GM18499 (cell line): Measurements from ENCODE around the gene DEPDC7.
"Not testable (repeated sequence)": the region's sequence is repeated elsewhere in the genome, so short reads cannot be mapped to it uniquely, and the experiment has no call there.

Source experiments
- ATAC-seq: cut with Tn5 transposase; IDR thresholded peaks from one replicate; pipeline ENCODE4 v1.9.1; 2021; ENCODE audit warnings: moderate number of reproducible peaks; ENCODE audit not compliant: insufficient read depth, unreplicated experiment

DEPDC7 gene

DNA sequence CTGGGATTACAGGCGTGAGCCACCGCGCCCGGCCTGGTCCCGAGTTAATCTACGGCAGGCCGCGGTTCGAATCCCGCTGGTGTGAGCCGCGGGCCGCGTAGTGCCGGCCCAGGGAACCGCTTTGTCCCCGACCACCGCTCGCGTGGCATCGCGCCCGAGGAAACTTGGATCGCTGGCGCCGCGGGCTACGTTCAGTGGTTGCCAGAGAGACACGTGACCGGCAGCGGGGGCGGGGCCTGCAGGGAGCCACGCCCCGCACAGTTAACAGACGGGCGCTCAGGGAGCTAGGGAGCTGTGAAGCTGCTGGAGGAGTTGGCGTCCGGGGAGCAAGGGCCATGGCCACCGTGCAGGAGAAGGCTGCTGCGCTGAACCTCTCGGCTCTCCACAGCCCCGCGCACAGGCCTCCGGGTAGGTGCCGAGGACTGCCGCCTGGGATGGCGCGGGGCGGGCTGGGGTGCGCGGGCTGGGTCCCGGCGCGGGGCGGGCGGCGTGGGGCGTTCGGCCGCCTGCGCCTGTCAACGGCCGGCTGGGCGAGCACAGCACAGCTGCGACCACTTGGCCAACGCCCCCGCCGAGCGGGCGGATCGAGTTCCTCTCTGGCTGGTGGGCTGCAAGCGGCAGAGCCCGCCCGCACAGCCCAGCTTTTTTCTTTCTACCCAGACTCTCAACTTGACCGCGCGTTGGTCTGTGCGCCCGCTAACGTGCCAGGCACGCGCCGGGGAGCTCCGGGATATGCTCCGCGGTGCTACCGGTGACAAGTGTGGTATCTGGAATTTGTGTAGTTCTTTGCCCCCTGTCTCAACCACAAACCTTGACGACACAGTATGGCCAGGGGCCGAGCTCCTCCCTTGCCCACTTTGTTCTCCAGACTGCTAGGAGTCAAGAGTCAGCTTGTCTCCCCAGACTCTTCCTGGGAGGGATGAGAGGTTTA lies at the start of gene DEPDC7:
Gene DEPDC7 (plus strand): TSS at position 258 of the 931 bp plus-strand sequence. CDS start 78 bp downstream, at position 336.
- ATAC-seq = peak; percentile 43

DNA sequence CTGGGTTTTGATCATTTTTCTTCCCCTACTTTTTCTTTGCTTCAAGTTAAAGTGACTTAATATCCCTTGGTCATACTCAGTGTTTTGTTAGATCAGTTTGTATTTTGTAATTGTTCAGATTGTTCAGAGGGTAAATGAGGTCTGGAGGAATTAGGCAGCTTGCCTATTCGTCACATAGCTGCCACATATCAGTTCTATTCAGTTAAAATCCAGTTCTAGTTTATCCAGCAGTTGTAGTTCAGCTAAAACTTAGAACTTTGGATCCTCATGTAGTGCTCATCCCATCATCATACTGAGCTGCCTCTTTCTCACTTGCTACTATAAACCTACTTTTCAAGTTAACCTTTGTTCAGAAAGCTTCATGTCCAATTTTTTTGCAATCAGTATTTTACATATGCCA lies 47.1 kb upstream of the DEPDC7 start:
- no peak for ATAC-seq

DNA sequence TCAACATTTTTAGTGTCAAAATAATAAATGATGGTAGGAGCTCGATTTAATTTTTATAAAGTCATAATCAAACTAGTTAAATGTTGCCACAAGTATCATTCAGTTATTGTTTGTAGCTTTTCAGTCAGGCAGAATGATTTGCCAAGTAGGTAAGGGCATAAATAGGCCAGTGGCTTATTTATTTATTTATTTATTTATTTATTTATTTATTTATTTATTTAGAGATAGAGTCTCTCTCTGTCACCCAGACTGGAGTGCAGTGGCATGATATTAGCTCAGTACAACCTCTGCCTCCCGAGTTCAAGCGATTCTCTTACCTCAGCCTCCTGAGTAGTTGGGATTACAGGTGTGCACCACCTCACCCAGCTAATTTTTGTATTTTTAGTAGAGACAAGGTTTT lies 43.4 kb upstream of the DEPDC7 start:
- not testable (repeated sequence) for ATAC-seq

DNA sequence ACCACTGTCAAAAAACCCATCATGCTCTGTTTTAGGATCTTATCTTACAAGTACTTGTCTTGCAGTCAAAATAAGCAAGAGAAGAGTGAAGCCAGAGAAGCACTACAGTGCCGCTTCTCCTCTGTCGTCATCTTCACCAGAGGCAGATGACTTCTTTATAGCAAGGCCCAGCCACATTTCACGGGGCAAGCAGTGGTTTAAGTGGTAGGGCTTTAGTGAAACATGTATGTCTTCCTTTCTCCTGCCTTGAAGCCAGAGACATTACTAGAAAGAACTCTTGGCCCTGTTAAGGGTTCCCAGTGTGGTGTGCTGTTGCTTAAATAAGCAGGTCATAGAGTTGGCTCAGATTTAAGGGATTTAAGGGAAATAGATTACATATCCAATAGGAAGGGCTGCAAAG lies 42.9 kb upstream of the DEPDC7 start:
- ATAC-seq = no peak

DNA sequence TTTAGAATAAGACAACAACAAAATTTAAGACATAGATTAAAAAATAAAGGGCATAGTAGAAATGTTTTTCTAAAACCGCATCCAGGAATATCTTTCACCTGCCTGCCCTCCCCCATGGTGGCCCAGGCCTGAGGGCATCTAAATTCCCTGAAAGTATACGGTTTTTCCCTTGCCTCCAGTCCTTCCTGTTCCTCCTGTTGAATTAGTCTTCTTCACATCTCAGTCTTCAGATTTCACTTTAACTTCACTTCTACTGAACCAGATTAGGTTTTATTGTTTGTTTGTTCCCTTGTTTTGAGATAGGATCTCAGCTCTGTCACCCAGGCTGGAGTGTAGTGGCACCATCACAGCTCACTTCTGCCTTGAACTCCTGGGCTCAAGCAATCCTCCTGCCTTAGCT lies 33.1 kb upstream of the DEPDC7 start:
- ATAC-seq = no peak

DNA sequence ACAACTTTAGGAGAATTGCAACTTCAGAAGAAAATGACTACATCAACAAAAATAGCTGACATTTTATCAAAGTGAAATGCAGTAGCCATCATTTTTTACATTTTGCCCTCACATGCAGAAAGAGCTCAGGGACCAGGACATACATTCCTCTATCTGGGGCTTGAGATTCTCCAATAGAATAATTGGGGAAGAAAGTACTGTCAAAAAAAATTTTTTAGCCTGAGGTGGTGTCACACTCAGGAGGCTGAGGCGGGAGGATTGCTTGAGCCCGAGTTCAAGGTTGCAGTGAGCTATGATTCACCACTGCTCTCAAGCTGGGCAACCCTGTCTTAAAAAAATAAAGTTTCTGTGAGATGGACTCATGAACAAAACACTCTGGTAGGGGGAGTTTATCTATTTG lies 32.2 kb upstream of the DEPDC7 start:
- no peak for ATAC-seq

DNA sequence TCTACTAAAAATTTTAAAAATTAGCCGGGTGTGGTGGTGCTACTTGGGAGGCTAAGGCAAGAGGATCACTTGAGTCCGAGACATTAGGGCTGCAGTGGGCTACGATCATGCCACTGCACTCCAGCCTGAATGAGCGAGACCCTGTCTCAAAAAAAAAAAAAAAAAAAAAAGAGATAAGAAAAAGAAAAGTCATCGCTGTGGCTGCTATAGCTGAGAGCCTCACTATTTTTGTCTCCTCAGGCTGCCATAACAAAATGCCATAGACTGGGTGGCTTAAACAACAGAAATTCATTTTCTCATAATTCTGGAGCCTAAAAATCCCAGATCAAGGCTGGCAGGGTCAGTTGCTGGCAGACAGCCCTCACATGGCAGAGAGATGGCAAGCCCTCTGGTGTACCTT lies 30.1 kb upstream of the DEPDC7 start:
- ATAC-seq = no peak

DNA sequence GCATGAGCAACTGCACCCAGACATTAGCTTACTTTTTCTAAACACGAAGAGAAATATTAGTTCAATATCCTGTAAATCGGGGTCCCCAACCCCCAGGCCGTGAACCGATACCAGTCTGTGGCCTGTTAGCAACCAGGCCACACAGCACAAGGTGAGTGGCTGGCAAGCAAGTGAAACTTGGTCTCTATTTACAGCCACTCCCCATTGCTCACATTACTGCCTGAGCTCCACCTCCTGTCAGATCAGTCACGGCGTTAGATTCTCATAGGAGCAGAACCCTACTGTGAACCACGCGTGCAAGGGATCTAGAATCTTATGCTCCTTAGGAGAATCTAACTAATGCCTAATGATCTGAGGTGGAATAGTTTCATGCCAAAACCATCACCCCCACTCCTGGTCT lies 27.8 kb upstream of the DEPDC7 start:
- no peak for ATAC-seq

DNA sequence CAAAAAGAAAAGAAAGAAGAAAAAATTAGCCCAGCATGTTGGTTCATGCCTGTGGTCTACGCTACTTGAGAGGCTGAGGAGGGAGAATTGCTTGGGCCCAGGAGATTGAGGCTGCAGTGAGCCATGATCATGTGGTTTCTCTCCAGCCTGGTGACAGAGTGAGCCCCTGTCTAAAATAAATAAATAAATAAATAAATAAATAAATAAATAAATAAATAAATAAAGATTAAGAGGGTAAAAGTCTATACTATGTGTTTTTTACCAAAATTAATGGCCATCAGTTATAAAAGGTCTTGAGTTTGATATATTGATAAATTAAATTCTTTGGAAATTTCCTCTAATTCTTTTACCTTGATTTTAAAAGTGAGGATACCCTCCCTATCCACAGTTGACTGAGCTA lies 25.2 kb upstream of the DEPDC7 start:
- ATAC-seq = no peak

DNA sequence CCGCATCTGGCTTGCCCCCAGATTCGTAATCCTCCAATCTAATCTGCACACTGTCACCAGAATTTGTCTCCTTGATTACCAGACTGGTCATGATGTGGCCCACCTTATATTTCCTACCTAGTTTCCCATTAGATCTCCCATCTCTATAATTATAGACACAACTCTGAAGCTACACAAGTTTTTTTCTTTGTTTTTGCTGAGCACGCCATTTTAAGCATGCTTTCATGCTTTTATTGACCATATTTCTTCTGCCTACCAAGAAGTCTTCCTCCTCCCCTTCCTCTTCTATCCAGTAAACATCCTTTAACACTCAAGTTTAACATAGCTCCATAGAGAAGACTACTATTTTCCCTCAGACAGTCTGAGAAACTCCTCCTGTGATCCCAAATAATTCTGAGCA lies 24.3 kb upstream of the DEPDC7 start:
- ATAC-seq = no peak

DNA sequence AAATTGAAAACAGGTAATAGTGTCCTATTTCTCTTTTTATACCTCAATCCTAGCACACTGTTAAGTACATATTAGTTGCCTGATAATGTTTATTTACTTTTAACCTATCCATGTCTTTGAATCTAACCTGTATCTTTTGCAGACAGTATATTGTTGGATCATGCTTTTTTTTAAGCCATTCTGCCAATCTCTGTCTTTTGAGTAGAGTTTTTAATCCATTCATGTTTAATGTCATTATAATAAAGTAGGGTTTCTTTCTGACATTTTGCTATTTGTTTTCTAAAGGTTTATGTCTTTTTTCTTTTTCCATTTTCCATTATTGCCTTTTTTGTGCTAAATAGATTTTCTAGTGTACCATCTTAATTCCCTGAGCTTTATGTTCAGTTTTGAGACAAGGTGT lies 23.8 kb upstream of the DEPDC7 start:
- no peak for ATAC-seq

DNA sequence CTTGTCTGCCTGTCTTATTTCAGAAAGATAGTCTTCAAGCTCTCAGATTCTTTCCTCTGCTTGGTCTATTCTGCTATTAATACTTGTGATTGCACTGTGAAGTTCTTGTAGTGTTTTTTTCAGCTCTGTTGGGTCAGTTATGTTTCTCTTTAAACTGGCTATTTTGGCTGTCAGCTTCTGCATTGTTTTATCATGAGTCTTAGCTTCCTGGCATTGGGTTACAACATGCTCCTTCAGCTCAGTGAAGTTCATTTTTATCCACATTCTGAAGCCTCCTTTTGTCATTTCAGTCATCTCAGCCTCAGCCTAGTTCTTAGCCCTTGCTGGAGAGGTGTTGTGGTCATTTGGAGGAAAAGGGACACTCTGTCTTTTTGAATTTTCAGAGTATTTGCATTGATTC lies 15.5 kb upstream of the DEPDC7 start:
- ATAC-seq = no peak

DNA sequence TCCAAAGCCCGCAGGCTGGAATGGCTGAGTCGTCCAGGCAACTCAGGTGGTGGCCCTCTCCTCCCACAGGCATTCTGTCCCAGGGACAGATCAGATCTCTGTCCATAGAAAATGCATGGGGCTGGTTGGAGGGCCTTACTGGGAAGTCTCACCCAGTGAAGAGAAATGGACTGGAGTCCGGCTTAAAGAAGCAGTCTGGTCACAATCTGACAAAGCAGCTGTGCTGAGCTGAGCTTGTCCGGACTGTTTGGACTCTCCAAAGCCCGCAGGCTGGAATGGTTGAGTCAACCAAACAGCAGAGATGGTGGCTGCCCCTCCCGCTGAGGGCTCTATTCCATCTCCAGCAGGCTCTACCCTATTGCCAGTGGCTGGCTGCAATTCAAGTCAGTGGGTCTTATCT lies 14.4 kb upstream of the DEPDC7 start:
- ATAC-seq = no peak

DNA sequence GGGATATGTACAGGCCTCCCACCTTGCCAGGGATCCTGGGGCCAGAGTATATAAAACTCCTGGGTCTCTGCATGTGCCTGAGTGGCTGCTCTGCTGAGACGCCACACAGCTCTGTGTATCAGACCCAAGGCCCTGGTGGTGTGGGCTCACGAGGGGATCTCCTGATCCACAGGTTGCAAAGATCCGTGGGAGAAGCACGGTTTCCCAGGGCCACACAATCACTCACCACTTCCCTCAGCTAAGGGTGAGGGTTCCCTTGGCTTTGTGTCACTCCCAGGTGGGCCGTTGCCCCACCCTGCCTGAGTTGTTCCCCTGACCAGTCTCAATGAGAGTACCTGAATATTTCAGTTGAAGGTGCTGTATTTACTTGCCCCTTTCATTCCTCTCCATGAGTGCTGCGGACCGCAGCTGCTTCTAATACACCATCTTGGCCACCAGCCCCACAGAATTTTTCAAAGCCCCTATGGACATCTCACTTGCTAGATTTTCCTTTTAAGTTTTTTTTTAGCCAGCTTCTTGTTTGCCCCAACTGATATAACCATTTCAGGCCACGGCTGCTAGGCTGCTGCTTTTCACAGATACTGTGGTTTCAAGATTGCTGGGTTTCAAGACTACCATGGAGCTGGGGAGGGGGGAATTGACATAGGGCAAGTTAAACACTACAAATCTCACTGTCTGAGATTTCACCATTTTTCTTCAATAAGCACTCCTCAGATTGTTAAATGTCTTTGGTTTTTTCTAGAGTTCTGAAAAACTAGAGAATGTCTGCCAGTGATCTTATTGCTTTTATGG lies 13.7 kb upstream of the DEPDC7 start:
- ATAC-seq = no peak

DNA sequence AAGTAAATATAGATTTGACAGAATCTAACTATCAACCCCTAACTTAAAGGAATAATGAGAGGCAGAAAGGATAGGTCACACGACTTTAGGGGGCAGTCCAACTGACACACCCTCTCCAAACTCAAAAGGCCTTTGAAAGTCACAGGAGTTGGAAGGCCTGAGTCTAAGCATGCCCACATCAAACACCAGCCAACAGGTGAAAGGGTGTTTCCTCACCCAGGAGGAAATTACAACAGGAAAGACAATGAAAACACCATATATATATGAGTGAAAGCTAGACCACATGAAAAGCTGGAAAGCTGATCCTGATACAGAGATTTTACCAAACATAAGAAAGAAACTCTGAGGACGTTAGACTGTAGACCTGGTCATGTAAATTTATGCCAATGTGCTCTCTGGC lies 10.5 kb upstream of the DEPDC7 start:
- ATAC-seq = no peak

DNA sequence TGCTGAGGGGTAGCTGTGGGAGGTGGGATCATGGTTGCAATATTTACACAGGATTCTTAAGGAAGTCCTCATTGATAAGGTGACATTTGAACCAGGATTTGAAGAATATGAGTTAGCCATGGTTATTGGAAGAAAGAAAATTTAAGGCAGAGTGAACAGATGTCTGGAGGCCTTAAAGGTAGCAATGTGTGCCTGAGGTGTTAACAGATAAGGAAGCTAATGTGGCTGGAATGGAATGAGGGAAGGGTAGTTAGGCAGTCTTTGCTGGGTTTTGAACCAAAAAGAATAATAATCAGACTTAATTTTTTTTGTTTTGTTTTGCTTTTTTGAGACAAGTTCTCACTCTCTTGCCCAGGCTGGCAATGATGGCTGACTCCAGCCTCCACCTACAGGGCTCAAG lies 9.7 kb upstream of the DEPDC7 start:
- no peak for ATAC-seq

DNA sequence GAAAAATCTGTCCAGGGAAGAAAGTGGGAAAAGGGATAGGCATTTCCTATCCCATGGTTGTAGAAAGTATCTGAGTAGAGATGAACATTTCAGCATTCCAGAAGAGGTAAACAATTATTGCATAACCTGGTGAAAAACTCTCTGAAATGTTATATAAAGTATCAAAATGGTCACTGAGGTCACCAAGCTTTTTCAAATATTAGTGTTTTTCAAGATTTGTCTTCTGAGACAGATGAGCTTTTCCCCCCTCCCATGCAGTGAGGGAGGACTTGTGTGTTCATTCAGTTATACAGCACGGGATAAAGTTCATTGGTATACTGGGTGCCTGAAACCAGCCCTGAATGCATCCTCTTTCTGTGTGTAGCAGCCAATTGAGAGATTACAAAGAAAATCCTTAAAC lies 1.9 kb upstream of the DEPDC7 start:
- no peak for ATAC-seq

DNA sequence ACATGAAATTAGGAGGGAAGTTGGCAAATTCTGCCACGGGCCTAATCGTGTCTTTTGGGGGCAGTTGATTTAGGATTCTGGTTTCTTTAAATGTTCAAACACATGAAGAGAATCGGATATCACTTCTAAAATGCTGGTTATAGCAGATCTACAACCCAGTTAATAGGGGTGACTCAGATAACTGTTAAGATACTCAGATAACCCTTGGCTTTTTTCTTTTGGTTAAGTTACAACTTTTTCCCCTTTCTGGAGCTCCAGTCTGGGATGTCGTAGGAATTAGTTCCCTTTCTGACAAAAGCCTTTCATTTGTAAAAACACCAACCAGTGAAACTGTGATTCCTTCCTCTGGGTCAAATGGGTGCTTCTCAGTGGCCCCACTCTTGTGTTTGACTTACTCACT lies 976 bp downstream of the DEPDC7 start:
- ATAC-seq = no peak

DNA sequence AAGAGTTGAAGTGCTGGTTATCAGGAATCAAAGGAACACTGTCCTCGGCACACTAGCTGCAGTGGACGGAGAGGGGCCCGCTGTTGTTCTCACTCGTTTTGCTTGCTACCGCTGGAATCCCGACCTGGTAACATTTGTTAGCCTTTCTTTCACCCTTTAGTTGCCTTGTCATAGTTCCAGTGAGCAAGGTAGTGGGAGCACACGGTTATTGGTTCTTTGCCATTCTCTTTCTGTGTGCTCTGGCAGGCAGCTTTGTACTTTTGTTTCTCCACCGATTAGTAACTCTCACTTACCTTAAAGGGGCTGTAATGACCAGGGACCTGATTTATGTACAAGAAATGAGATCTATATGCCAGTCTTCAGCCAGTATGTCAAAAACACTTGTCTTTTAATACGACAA lies 1.8 kb downstream of the DEPDC7 start:
- ATAC-seq = no peak

DNA sequence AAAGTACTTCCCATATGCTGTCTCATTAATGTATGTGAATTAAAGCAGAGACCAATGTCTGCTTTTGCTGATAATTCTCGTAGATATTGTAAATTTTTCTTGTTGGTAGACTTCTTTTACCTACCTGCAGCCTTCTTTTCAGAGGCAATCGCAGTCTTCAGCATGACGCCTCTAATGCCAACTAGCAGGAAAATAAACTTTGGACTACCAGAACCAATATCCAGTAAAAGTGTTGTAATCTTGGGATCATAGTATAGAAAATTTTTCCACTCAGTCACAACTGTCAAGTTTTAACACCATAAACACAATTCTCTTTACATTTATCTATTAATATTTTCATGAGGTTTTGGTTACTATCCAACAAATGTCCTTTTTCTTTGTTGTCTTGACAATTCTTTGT lies 2.3 kb downstream of the DEPDC7 start:
- ATAC-seq = no peak

DNA sequence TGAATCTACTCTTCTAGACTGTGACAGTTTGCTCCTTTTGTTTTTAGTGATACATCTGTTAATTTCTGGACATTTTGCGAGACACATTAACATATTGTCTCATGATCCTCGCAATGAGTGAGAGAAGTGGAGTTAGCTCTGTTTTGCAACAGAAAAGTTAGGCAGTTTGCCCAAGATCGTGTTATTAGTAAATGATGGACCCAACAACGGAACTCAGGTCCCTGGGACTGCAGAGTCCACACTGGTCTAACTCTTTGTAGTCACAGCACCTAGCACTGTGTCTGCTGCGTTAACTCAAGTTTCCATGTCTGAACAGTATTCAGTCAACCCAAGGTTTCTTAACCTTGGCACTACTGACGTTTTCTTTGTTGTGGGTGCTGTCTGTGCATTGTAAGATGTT lies 3.2 kb downstream of the DEPDC7 start:
- ATAC-seq = no peak

DNA sequence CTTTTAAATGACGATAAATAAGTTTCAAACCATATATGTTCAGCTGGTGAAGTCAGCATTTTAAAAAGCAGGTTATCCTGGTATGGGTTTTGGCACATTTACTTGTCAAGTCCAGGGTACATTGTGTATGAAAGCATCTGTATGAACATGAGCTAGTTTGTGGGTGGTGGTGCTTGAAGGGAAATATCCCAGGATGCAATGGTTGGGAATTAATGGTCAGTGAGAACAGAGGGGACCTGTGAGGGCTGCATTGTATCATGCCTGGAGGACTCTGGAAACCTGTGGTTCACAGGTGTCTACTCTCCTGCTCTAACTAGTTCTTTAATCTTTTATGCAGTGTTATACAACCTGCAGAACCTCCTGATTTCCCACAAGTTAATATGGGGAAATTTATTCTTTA lies 5.8 kb downstream of the DEPDC7 start:
- no peak for ATAC-seq
